GM19193 (cell line): ENCODE measurements around the gene ZNF467.

Experiments used
- POLR2A ChIP-seq: IDR thresholded peaks from 4 replicates; pipeline ENCODE4 v1.6.1; 2011; ENCODE audit not compliant: insufficient read depth, insufficient read length; ENCODE audit errors: extremely low read depth

ZNF467 gene

DNA sequence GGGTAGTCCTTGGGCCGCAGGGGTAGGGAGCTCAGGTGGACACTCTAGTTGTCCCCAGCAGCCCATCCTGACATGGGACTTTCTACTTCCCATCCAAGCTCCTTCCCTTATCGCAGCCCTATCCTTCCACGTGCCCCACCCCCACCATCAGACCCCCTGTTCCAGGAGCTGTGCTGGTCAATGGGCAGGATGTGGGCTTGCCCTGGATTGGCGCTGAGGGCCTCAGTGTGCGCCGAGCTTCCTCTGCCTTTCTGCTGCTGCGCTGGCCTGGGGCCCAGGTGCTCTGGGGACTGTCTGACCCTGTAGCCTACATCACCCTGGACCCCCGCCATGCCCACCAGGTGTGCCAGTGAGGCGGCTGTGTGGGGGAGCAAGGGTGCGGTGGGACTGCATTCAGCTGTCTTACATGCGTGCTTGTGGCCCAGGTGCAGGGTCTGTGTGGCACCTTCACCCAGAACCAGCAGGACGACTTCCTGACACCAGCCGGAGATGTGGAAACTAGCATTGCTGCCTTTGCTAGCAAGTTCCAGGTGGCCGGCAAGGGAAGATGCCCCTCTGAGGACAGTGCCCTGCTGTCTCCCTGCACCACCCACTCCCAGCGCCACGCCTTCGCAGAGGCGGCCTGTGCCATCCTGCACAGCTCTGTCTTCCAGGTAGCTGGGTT is 9.4 kb upstream of the ZNF467 start:
- no peak for TF ChIP-seq POLR2A

DNA sequence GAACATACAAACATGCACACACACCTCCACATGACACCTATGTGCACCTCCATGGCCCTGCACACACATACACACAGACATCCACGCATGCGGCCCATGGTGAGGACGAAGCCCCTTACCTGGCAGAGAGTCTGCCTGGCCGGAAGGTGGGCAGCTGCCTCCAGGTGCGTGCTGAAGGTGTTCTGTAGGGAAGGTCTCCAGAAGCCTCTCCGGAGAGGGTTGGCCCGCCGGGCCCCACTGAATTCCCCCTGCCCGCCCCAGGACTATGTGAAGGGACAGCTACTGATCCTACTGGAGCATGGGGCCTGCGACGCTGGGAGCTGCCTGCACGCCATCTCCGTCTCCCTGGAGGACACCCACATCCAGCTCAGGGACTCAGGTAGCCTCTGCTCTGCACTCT is 8.5 kb upstream of the ZNF467 start:
- TF ChIP-seq POLR2A: no peak

DNA sequence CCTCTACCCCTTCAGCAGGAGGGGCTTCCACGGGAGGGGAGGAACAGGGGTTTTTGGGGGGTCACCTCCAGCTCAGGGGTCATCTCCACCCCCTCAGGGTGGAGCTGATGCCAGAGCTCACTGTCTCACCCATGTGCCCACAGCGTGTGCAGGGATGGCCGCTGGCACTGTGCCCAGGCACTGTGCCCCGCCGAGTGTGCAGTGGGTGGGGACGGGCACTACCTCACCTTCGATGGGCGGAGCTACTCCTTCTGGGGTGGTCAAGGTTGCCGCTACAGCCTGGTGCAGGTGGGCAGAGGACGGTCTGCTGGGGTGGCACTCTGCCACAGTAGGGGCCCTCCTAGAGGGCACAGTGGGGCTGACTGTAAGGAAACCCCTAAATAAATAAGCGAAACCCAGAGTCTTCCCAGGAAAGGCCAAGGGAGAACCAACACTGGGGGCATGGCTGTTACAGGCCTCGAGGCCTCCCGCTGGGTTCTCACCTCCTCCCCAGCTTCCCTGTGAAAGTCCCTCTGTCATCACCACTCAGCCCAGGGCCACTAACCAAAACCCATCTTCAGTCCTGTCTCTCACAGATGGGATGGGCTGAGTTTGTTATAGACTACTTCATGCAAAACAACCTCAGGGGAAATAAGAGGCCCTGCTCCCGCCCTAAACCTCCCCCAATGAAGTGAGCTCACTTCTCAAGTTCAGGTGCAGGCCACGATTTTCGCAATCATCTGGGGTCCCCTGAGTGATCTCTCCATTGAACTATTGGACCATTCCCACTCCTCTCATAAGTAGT is 7.4 kb upstream of the ZNF467 start:
- TF ChIP-seq POLR2A: no peak

- TF ChIP-seq POLR2A: no peak
Observed at GRCh38 chr7:149780056-149780455, 6.7 kb upstream of the ZNF467 start.

DNA sequence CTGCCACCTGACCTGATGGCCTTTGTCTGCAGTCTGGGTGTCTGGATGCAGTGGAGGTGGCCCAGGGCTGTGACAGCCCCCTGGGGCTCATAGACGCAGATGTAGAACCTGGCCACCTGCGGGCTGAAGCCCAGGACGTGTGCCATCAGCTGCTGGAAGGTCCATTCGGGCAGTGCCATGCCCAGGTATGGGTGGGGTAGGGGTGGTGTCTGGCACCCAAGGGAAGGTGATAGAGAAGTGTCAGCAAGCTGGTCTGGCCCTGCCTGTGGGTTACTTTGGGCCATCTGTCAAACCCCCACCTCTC is 6.1 kb upstream of the ZNF467 start:
- no peak for TF ChIP-seq POLR2A

DNA sequence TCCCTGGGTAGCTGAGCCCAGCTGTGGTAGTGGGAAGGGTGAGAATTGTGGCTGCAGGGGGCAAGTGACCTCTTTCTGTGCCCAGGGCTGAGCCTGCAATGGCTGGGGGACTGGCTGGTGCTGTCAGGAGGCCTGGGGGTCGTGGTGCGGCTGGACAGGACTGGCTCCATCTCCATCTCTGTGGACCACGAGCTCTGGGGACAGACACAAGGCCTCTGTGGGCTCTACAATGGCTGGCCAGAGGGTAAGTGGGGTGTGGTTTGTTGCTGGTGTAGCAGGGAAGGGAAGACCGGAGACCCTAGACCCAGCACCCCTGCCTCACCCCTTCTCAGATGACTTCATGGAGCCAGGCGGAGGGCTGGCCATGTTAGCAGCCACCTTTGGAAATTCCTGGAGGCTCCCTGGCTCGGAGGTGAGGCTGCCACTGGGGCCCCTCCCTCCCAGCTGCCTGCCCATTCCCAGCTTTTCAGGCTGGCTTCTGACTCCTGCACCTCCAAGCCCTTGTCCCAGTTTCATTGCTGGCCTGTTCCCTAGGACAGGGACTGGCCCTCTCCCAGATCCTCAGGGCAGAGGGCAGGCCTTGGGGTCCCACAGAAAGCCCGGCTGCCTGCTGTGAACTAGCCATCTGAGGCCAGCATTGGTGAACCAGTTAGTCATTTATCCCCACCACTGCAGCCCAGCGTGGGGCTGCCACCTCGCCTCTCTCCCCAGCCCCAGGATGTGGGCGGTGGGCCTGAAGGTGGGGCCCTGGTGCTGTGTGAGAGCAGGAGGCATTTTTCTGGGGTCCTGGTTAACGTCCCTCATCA is 5.5 kb upstream of the ZNF467 start:
- no peak for TF ChIP-seq POLR2A

- TF ChIP-seq POLR2A: no peak
Observed at GRCh38 chr7:149778327-149778637, 4.9 kb upstream of the ZNF467 start.

DNA sequence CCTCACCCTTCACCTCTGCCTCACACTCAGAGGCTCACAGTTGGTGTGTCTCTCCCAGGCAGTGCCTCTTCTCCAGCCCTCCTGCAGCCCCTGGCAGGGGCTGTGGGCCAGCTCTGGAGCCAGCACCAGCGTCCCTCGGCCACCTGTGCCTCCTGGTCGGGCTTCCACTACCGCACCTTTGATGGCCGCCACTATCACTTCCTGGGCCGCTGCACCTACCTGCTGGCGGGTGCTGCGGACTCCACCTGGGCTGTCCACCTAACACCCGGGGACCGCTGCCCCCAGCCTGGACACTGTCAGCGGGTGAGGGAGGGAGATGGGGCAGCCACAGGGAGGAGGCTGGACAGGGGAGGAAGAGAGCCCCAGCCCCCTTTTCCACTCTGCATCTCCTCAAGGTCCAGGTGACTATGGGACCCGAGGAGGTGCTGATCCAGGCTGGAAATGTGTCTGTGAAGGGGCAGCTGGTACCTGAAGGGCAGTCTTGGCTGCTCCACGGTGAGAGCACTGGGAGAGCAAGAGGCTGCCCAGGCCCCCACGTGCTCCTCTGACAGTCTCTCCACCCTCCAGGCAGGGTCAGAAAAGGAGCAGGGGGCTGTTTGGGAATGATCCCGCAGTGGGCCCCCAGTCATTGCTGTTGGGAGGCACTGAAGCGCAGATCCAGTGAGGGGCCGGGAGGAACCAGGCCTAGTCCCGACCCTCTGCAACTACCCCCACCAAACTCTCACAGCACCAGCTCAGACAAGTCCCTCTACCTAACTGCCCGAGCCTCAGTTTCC is 4.4 kb upstream of the ZNF467 start:
- TF ChIP-seq POLR2A: no peak

GRCh38 chr7:149776848-149777407 is 3.5 kb upstream of the ZNF467 start:
- TF ChIP-seq POLR2A: no peak

GRCh38 chr7:149776289-149776688 is 2.9 kb upstream of the ZNF467 start:
- no peak for TF ChIP-seq POLR2A

GRCh38 chr7:149775176-149775556 is 1.8 kb upstream of the ZNF467 start:
- TF ChIP-seq POLR2A: no peak

GRCh38 chr7:149774237-149775175 is 1.1 kb upstream of the ZNF467 start:
- TF ChIP-seq POLR2A: no peak

- TF ChIP-seq POLR2A: no peak
Observed at GRCh38 chr7:149772956-149773434, 393 bp downstream of the ZNF467 start.
